Cardiac septum (tissue), 1 donor: ENCODE measurements around the gene CENPVL2. TPM values are rescaled to one million over a fixed set of nuclear protein-coding genes. Genes with fewer than 3 reads are reported as not detected.
"Not testable (repeated sequence)": the region's sequence is repeated elsewhere in the genome, so short reads cannot be mapped to it uniquely, and the experiment has no call there.

Experiments used
- DNase-seq: peaks from one replicate; pipeline ENCODE4 v3.0.0-alpha.2; 2020; ENCODE audit warnings: low spot score
- intact Hi-C: fragments of 100-400 bp; cut with DNase I; formaldehyde crosslinking; loops from one replicate; pipeline ENCODE4 v1.14.0; 2022
- long read RNA-seq: library from polyadenylated mRNA; unstranded; transcript quantifications from one replicate; pipeline ENCODE4 v2.0.0, GENCODE V29; 2021
- total RNA-seq: library from RNA; stranded (reverse); fragmentation: NEBNext Ultra II Directional; extraction: Animal tissue kit (Norgen Biotek cat#: 25700); gene quantifications from one replicate; pipeline ENCODE4 v1.2.1, GENCODE V29; 2021
- donor health status: DM: no; HTN: no; CAD: no.

Gene CENPVL2
- total RNA-seq, result not detected
- long read RNA-seq, result 0 reads

GRCh38 chrX:51682720-51683062 is at the start of gene CENPVL2:
TSS of gene CENPVL2 (minus strand) at chrX:51682831. CDS start at chrX:51682831, 0 bp downstream.
- intact Hi-C loops, DNase-seq: not testable (repeated sequence)

GRCh38 chrX:51728202-51728601 is 45.6 kb upstream of the CENPVL2 start:
- intact Hi-C loops, result no loop called here
- DNase-seq, result no peak

GRCh38 chrX:51712943-51713647 is 30.5 kb upstream of the CENPVL2 start:
- intact Hi-C loops, DNase-seq: not testable (repeated sequence)

GRCh38 chrX:51710277-51711164 is 27.9 kb upstream of the CENPVL2 start, which contains the start of gene CENPVL1:
TSS of gene CENPVL1 (plus strand) at chrX:51710512. CDS start at chrX:51710512, 0 bp downstream.
- intact Hi-C loops, DNase-seq: not testable (repeated sequence)

GRCh38 chrX:51697397-51697796 is 14.8 kb upstream of the CENPVL2 start:
- intact Hi-C loops, result no loop called here

GRCh38 chrX:51694254-51694653 is 11.6 kb upstream of the CENPVL2 start:
- no peak for DNase-seq
- intact Hi-C loops, result no loop called here

More at GRCh38 chrX:51697397-51697796, 14.8 kb upstream of the CENPVL2 start:
- DNase-seq, result no peak

- DNase-seq, intact Hi-C loops: not testable (repeated sequence)
Observed at GRCh38 chrX:51681808-51682719, 567 bp downstream of the CENPVL2 start.

- intact Hi-C loops, DNase-seq: not testable (repeated sequence)
Observed at GRCh38 chrX:51679689-51680433, 2.8 kb downstream of the CENPVL2 start.

- intact Hi-C loops, result no loop called here
Observed at GRCh38 chrX:51665981-51666380, 16.6 kb downstream of the CENPVL2 start.

GRCh38 chrX:51643377-51643776 is 39.3 kb downstream of the CENPVL2 start:
- no peak for DNase-seq
- intact Hi-C loops, result no loop called here

More at GRCh38 chrX:51665981-51666380, 16.6 kb downstream of the CENPVL2 start:
- DNase-seq, result no peak

GRCh38 chrX:51641421-51642021 is 41.1 kb downstream of the CENPVL2 start:
- no peak for DNase-seq
- intact Hi-C loops, result no loop called here

GRCh38 chrX:51636511-51636910 is 46.1 kb downstream of the CENPVL2 start:
- DNase-seq, intact Hi-C loops: not testable (repeated sequence)

Other genes starting within 250 kb of the CENPVL2 start
- gene NUDT11, start 186.2 kb downstream of the CENPVL2 start, total RNA-seq, result not detected
- gene CENPVL3, start 63.9 kb downstream of the CENPVL2 start, total RNA-seq, result not detected
- gene CENPVL1, start 27.7 kb upstream of the CENPVL2 start, total RNA-seq, result not detected
- gene GSPT2, start 60.6 kb upstream of the CENPVL2 start, total RNA-seq, result 8.6 TPM
- gene MAGED1, start 210.8 kb upstream of the CENPVL2 start, total RNA-seq, result 79.9 TPM